Measurements from ENCODE around the gene EFCAB11.

The EFCAB11 gene

DNA sequence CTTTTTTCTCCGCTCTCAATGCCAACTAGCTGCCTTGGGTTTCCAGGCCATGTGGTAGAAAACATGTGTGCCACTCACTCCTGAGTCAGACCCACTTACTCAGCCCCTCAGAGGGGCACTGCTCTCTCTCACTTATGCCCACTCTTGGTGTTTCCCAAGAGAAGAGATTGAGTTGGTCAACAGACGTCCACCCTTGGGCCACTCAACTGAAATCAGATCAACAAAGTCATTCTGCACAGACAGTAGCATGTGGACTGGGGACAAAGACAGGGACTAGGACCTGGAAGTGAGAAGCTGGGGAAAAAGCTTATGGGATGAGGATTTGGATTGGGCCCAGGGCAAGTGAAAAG lies 161.2 kb downstream of the EFCAB11 start:
- DNase-seq (ENCODE audit: low read depth in 2 of 2) = no peak
- H3K4me3 ChIP-seq (replicated peaks in 1 of 2; ENCODE audit: low read depth in 2 of 2, low read length in 2 of 2) = no peak overlapping the region
- TF ChIP-seq, protein P1, sequence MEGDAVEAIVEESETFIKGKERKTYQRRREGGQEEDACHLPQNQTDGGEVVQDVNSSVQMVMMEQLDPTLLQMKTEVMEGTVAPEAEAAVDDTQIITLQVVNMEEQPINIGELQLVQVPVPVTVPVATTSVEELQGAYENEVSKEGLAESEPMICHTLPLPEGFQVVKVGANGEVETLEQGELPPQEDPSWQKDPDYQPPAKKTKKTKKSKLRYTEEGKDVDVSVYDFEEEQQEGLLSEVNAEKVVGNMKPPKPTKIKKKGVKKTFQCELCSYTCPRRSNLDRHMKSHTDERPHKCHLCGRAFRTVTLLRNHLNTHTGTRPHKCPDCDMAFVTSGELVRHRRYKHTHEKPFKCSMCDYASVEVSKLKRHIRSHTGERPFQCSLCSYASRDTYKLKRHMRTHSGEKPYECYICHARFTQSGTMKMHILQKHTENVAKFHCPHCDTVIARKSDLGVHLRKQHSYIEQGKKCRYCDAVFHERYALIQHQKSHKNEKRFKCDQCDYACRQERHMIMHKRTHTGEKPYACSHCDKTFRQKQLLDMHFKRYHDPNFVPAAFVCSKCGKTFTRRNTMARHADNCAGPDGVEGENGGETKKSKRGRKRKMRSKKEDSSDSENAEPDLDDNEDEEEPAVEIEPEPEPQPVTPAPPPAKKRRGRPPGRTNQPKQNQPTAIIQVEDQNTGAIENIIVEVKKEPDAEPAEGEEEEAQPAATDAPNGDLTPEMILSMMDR (IDR thresholded peaks at IDR 0.05; ENCODE audit: low read depth, low read length) = no peak

GRCh38 chr14:89792489-89793366 lies 161.8 kb downstream of the EFCAB11 start:
- H3K4me3 ChIP-seq (replicated peaks in 1 of 2; ENCODE audit: low read depth in 2 of 2, low read length in 2 of 2) = no peak overlapping the region
- TF ChIP-seq, protein P1 (IDR thresholded peaks at IDR 0.05; ENCODE audit: low read depth, low read length) = no peak
- peak; percentile 43 to 44 for DNase-seq (ENCODE audit: low read depth in 2 of 2)

DNA sequence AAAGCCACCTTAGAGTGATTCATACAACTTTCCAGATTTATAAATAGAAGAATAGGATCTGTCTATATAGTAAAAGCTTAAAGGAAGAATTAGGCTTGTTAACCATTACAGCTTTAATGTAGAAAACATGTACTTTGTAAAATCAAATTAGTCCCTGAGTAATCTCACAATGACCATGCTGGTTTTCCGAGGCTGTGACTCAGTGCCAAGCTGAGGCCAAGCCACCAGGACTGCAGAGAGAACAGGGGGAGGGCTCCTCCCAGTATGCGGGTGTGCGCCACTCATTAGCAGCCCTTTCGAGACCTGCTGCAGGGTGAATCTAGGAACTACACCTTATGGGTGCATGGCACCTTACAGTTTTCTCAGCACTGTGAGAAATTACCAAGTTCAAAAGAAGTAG lies 167.0 kb downstream of the EFCAB11 start:
- TF ChIP-seq, protein P1 (IDR thresholded peaks at IDR 0.05; ENCODE audit: low read depth, low read length) = no peak
- DNase-seq (ENCODE audit: low read depth in 2 of 2) = peak; percentile 34 to 60

DNA sequence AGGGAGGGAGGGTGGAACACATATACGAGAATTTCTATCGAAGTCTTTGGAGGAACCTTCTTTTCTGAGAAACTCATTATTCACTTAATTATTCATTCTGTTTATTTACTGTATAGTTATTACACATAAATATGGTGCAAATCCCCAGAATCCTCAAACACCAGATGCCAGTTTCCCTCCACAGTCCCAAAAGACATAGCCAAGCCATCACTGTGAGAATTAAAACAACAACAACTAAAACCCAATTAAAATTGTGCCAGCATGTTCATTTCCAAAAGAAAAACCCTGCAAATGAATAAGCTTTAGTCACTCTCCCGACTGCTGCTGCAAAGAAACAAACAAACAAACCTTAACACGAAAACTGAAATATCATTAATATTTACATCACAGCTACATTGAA lies 173.5 kb downstream of the EFCAB11 start:
- DNase-seq (ENCODE audit: low read depth in 2 of 2) = no peak
- TF ChIP-seq, protein P1 (IDR thresholded peaks at IDR 0.05; ENCODE audit: low read depth, low read length) = no peak
- H3K4me3 ChIP-seq (replicated peaks in 1 of 2; ENCODE audit: low read depth in 2 of 2, low read length in 2 of 2) = no peak overlapping the region

More for the DNA sequence above, 167.0 kb downstream of the EFCAB11 start:
- no peak overlapping the region for H3K4me3 ChIP-seq (replicated peaks in 1 of 2; ENCODE audit: low read depth in 2 of 2, low read length in 2 of 2)

GRCh38 chr14:89779707-89780106 lies 174.8 kb downstream of the EFCAB11 start:
- no peak overlapping the region for H3K4me3 ChIP-seq (replicated peaks in 1 of 2; ENCODE audit: low read depth in 2 of 2, low read length in 2 of 2)
- DNase-seq (ENCODE audit: low read depth in 2 of 2) = no peak
- TF ChIP-seq, protein P1 (IDR thresholded peaks at IDR 0.05; ENCODE audit: low read depth, low read length) = no peak

DNA sequence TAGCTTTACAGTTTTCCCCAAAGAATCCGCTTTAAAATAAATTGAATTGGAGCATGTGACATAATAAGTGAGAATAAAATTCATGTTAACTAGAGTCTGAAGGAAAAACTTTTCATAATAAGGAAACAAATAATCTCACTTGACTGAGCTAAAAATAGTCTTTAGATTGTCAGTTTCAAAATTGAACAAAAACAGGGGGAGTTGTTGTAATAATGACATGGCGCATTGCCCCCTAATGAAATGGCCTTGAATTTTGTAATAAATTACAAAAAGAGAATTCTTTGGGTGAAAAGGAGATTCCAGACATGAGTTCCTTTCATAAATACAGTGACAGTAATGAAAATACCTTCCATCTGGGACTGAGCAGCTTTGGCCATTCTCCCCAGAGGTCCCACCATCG lies 178.6 kb downstream of the EFCAB11 start:
- TF ChIP-seq, protein P1 (IDR thresholded peaks at IDR 0.05; ENCODE audit: low read depth, low read length) = no peak
- no peak for DNase-seq (ENCODE audit: low read depth in 2 of 2)
- no peak overlapping the region for H3K4me3 ChIP-seq (replicated peaks in 1 of 2; ENCODE audit: low read depth in 2 of 2, low read length in 2 of 2)
